GM18909 (cell line): ENCODE data around the gene RNF150.
A peak's percentile ranks its signal among the peaks of the same experiment; 100 is the strongest.
"Not testable (repeated sequence)": the region's sequence is repeated elsewhere in the genome, so short reads cannot be mapped to it uniquely, and the experiment has no call there.

Experiments used
- ATAC-seq: cut with Tn5 transposase; IDR thresholded peaks from one replicate; pipeline ENCODE4 v1.9.1; 2021; ENCODE audit warnings: mild to moderate bottlenecking; ENCODE audit not compliant: unreplicated experiment, poor library complexity

Gene RNF150

GRCh38 chr4:140841186-140841585, 292.1 kb downstream of the RNF150 start:
- ATAC-seq, result no peak

- no peak for ATAC-seq
Measured at GRCh38 chr4:140839888-140840790, 293.1 kb downstream of the RNF150 start.

GRCh38 chr4:140839406-140839805, 293.9 kb downstream of the RNF150 start:
- ATAC-seq, result no peak

- no peak for ATAC-seq
Measured at GRCh38 chr4:140837736-140838135, 295.5 kb downstream of the RNF150 start.

GRCh38 chr4:140834839-140835495, 298.3 kb downstream of the RNF150 start:
- ATAC-seq, result no peak

- ATAC-seq, result no peak
Measured at GRCh38 chr4:140833280-140833679, 300.0 kb downstream of the RNF150 start.

GRCh38 chr4:140829825-140830224, 303.4 kb downstream of the RNF150 start:
- ATAC-seq, result peak; percentile 95

- peak; percentile 47 for ATAC-seq
Measured at GRCh38 chr4:140826701-140827027, 306.6 kb downstream of the RNF150 start.

- not testable (repeated sequence) for ATAC-seq
Measured at GRCh38 chr4:140820520-140820919, 312.7 kb downstream of the RNF150 start.

- ATAC-seq, result no peak
Measured at GRCh38 chr4:140819610-140820009, 313.7 kb downstream of the RNF150 start.

GRCh38 chr4:140818433-140818832, 314.8 kb downstream of the RNF150 start:
- no peak for ATAC-seq

- no peak for ATAC-seq
Measured at GRCh38 chr4:140816806-140817510, 316.3 kb downstream of the RNF150 start.

- no peak for ATAC-seq
Measured at GRCh38 chr4:140813804-140814203, 319.5 kb downstream of the RNF150 start.

- no peak for ATAC-seq
Measured at GRCh38 chr4:140812916-140813315, 320.4 kb downstream of the RNF150 start.

- no peak for ATAC-seq
Measured at GRCh38 chr4:140811429-140811828, 321.8 kb downstream of the RNF150 start.

- not testable (repeated sequence) for ATAC-seq
Measured at GRCh38 chr4:140810591-140811169, 322.6 kb downstream of the RNF150 start.
